Activated naive CD4-positive, alpha-beta T cell (primary cell): Measurements from ENCODE around the gene ADRM1.

Experiments used
- DNase-seq, 4 experiments: peaks; one replicate each; lab custom pipeline; 2025; lab: John Stamatoyannopoulos, UW

Gene ADRM1

GRCh38 chr20:62355878-62356588 lies 53.2 kb downstream of the ADRM1 start:
- no peak for DNase-seq

GRCh38 chr20:62356589-62357186 lies 53.9 kb downstream of the ADRM1 start:
- DNase-seq, result no peak

DNA sequence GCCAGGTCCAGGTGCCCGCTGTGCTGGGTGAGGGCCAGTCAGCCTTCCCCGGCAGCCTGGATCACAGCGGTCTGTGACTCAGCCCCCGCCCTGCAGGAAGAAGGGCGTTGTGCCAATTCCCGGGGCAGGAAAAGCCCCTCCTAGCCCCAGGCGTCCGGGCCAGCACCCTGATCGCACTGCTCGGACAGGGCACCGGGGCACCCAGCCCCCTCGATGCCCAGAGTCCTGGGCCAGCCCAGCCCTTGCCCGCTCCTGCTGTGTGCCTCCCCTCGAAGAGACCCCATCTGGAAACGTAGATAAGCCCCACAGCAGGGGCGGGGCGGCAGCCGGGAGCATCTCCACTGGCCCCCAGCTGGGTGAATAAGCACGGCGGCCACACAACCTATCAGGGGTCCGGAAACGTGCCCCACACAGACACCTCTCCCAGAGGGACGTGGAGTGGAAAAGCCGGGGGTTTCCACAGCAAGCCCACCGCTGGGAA lies 54.4 kb downstream of the ADRM1 start:
- no peak for DNase-seq

DNA sequence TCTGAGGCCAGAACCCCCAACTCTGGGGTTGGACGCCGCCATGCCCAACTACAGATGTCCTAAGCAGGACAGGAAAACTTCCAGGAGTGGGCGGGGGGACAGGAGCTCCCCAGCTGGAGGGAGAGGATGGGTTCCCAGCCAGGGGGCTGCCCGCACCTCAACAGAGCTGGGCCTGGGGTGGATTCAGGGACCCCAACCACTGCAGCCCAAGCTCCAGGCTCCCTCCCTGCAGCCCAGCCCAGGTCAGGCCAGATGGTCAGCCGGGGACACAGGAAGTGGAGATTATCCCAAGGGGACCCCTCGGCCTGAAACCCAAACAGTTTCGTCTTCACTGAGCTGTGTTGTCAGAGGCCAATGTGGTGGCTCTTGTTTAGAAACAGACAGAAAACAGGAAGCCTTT lies 54.9 kb downstream of the ADRM1 start:
- DNase-seq, result no peak
